WTC11 (cell line): ENCODE results near the gene C19orf73.

Experiments
- AFF4 ChIP-seq: sonication (generic); formaldehyde crosslinking; IDR thresholded peaks from 2 replicates; pipeline ENCODE4 v1.8.1; 2023; ENCODE audit warnings: mild to moderate bottlenecking, missing genetic modification reagents, borderline replicate concordance
- CTCF ChIP-seq: fragments of 200-600 bp; IDR thresholded peaks from 2 replicates; pipeline ENCODE4 v1.8.0; 2022; ENCODE audit warnings: antibody characterized with exemption
- GTF2I ChIP-seq: fragments of 250-450 bp; sonication (Bioruptor Pico); conservative IDR thresholded peaks from 2 replicates; pipeline ENCODE4 v1.4.0; 2021; ENCODE audit warnings: mild to moderate bottlenecking
- ZNF423 ChIP-seq: fragments of 250-450 bp; sonication (Bioruptor Pico); IDR thresholded peaks from 2 replicates; pipeline ENCODE4 v2.1.2; 2022; ENCODE audit warnings: mild to moderate bottlenecking, moderate library complexity

GRCh38 chr19:49097453-49098288 lies 21.3 kb downstream of the C19orf73 start:
- TF ChIP-seq CTCF, result peak; percentile 98
- TF ChIP-seq GTF2I (CRISPR knock-in tag), result no peak
- TF ChIP-seq AFF4 (CRISPR knock-in tag), result no peak
- no peak for TF ChIP-seq ZNF423
